ENCODE measurements around the gene AP4M1. TPM values are rescaled to one million over a fixed set of nuclear protein-coding genes. Genes with fewer than 3 reads are reported as not detected.

The AP4M1 gene
- total and polyA plus RNA-seq, 9 of the 15 experiments (the other 6 are each of a cell fraction or from before 2014, with no cell fraction given): 1.3 to 30.9 (median 14.1) TPM

DNA sequence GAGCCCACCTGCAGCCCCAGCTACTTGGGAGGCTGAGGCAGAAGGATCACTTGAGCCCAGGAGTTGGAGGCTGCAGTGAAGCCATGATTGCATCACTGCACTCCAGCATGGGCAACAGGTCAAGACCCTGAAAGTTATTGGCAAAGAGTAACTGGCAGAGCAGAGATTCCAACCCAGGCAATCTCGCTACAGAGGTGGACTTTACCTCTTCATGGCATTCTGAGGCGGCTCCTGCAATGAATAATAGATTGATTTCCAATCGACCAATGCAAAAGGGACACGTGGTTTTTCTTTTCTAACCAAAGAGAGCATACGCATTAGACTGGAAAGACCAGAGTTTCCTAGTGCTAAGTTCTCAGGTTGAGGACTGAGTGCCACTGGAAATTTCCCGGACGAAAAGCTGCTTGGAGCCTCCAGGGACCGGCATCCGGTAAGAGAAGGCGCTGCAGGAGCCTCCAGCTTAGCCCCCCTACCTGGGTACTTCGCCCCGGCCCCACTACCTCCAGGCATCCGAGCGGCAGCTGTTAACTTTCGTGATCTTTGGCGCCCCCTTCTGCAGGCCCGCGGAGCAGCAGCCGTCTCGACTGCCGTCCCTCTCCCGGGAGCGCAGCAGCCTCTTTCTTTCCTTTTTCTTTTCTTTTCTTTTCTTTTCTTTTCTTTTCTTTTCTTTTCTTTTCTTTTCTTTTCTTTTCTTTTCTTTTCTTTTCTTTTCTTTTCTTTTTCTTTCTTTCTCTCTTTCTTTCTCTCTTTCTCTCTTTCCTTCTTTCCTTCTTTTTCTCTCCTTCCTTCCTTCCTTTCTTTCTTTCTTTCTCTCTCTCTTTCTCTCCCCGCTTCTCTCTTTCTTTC, 29.4 kb downstream of the AP4M1 start (continued):
- TF ChIP-seq, protein P1, sequence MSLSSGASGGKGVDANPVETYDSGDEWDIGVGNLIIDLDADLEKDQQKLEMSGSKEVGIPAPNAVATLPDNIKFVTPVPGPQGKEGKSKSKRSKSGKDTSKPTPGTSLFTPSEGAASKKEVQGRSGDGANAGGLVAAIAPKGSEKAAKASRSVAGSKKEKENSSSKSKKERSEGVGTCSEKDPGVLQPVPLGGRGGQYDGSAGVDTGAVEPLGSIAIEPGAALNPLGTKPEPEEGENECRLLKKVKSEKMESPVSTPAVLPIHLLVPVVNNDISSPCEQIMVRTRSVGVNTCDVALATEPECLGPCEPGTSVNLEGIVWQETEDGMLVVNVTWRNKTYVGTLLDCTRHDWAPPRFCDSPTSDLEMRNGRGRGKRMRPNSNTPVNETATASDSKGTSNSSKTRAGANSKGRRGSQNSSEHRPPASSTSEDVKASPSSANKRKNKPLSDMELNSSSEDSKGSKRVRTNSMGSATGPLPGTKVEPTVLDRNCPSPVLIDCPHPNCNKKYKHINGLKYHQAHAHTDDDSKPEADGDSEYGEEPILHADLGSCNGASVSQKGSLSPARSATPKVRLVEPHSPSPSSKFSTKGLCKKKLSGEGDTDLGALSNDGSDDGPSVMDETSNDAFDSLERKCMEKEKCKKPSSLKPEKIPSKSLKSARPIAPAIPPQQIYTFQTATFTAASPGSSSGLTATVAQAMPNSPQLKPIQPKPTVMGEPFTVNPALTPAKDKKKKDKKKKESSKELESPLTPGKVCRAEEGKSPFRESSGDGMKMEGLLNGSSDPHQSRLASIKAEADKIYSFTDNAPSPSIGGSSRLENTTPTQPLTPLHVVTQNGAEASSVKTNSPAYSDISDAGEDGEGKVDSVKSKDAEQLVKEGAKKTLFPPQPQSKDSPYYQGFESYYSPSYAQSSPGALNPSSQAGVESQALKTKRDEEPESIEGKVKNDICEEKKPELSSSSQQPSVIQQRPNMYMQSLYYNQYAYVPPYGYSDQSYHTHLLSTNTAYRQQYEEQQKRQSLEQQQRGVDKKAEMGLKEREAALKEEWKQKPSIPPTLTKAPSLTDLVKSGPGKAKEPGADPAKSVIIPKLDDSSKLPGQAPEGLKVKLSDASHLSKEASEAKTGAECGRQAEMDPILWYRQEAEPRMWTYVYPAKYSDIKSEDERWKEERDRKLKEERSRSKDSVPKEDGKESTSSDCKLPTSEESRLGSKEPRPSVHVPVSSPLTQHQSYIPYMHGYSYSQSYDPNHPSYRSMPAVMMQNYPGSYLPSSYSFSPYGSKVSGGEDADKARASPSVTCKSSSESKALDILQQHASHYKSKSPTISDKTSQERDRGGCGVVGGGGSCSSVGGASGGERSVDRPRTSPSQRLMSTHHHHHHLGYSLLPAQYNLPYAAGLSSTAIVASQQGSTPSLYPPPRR (CRISPR knock-in tag; IDR thresholded peaks at IDR 0.05; ENCODE audit: borderline replicate concordance): no peak
- TF ChIP-seq ETV6 (IDR thresholded peaks at IDR 0.05; ENCODE audit: borderline replicate concordance in 1 of 2, low read depth in 2 of 2, low read length in 1 of 2) (no peak), ETV6 (CRISPR knock-in tag; IDR thresholded peaks at IDR 0.05; ENCODE audit: borderline replicate concordance) (no peak), ARID1B (IDR thresholded peaks at IDR 0.05) (no peak; the same call in none of the 2 replicates), NCOA2 (IDR thresholded peaks at IDR 0.05; ENCODE audit: partially characterized antibody in 2 of 2) (no peak), SP2 (IDR thresholded peaks at IDR 0.05; ENCODE audit: extremely low read depth, low read depth, low read length, poor library complexity, severe bottlenecking) (no peak), PHF8 (IDR thresholded peaks at IDR 0.05; ENCODE audit: borderline replicate concordance, low read length) (no peak), CHCHD3 (CRISPR knock-in tag; IDR thresholded peaks at IDR 0.05) (no peak), MTA2 (IDR thresholded peaks at IDR 0.05; ENCODE audit: low read depth) (peak; percentile 54; the same call in 1 of the 2 replicates), RNF2 (IDR thresholded peaks at IDR 0.05) (no peak), TEAD2 (tag; IDR thresholded peaks at IDR 0.05) (no peak), GTF2B (IDR thresholded peaks at IDR 0.05; ENCODE audit: extremely low read depth, insufficient read length) (no peak), ELF4 (CRISPR knock-in tag; IDR thresholded peaks at IDR 0.05) (0 out of 2 replicates have a peak, but pooled peaks have one; percentile 21)
- TF ChIP-seq, protein P2, sequence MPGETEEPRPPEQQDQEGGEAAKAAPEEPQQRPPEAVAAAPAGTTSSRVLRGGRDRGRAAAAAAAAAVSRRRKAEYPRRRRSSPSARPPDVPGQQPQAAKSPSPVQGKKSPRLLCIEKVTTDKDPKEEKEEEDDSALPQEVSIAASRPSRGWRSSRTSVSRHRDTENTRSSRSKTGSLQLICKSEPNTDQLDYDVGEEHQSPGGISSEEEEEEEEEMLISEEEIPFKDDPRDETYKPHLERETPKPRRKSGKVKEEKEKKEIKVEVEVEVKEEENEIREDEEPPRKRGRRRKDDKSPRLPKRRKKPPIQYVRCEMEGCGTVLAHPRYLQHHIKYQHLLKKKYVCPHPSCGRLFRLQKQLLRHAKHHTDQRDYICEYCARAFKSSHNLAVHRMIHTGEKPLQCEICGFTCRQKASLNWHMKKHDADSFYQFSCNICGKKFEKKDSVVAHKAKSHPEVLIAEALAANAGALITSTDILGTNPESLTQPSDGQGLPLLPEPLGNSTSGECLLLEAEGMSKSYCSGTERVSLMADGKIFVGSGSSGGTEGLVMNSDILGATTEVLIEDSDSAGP (CRISPR knock-in tag; IDR thresholded peaks at IDR 0.05): no peak
- TF ChIP-seq, protein P3, sequence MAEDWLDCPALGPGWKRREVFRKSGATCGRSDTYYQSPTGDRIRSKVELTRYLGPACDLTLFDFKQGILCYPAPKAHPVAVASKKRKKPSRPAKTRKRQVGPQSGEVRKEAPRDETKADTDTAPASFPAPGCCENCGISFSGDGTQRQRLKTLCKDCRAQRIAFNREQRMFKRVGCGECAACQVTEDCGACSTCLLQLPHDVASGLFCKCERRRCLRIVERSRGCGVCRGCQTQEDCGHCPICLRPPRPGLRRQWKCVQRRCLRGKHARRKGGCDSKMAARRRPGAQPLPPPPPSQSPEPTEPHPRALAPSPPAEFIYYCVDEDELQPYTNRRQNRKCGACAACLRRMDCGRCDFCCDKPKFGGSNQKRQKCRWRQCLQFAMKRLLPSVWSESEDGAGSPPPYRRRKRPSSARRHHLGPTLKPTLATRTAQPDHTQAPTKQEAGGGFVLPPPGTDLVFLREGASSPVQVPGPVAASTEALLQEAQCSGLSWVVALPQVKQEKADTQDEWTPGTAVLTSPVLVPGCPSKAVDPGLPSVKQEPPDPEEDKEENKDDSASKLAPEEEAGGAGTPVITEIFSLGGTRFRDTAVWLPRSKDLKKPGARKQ (CRISPR knock-in tag; IDR thresholded peaks at IDR 0.05): no peak
- TF ChIP-seq, protein P4, sequence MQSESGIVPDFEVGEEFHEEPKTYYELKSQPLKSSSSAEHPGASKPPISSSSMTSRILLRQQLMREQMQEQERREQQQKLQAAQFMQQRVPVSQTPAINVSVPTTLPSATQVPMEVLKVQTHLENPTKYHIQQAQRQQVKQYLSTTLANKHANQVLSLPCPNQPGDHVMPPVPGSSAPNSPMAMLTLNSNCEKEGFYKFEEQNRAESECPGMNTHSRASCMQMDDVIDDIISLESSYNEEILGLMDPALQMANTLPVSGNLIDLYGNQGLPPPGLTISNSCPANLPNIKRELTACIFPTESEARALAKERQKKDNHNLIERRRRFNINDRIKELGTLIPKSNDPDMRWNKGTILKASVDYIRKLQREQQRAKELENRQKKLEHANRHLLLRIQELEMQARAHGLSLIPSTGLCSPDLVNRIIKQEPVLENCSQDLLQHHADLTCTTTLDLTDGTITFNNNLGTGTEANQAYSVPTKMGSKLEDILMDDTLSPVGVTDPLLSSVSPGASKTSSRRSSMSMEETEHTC (IDR thresholded peaks at IDR 0.05): no peak

All from K562 (cell line).